Osteoblast (primary cell): ENCODE results near the gene PABPC4L. TPM values are rescaled to one million over a fixed set of nuclear protein-coding genes. Genes with fewer than 3 reads are reported as not detected.
"Not testable (repeated sequence)": the region's sequence is repeated elsewhere in the genome, so short reads cannot be mapped to it uniquely, and the experiment has no call there.

Experiments
- DNase-seq: peaks from one replicate; pipeline ENCODE4 v3.0.0; 2011; ENCODE audit warnings: low spot score, mixed read lengths; ENCODE audit not compliant: insufficient read length; ENCODE audit errors: missing footprints
- H2AFZ ChIP-seq: 2 replicates; pipeline ENCODE4 v1.6.0; 2011; ENCODE audit warnings: mild to moderate bottlenecking, low read length
- H3K27ac ChIP-seq: 2 replicates; pipeline ENCODE4 v1.5.1; 2011; ENCODE audit warnings: mild to moderate bottlenecking, low read depth, low read length, moderate library complexity
- H3K27me3 ChIP-seq: 2 replicates; pipeline ENCODE4 v1.6.0; 2012; ENCODE audit warnings: mild to moderate bottlenecking, control low read depth, inconsistent platforms, low read length, moderate library complexity; ENCODE audit not compliant: insufficient read depth
- H3K36me3 ChIP-seq: 2 replicates; pipeline ENCODE4 v1.5.1; 2011; ENCODE audit warnings: mild to moderate bottlenecking, low read length, control low read depth, moderate library complexity; ENCODE audit not compliant: insufficient read depth
- H3K4me1 ChIP-seq: 2 replicates; pipeline ENCODE4 v1.5.1; 2011; ENCODE audit warnings: mild to moderate bottlenecking, low read length, control low read depth, moderate library complexity; ENCODE audit not compliant: insufficient read depth
- H3K4me2 ChIP-seq: 2 replicates; pipeline ENCODE4 v1.6.0; 2011; ENCODE audit warnings: mild to moderate bottlenecking, low read length; ENCODE audit not compliant: insufficient read depth
- H3K4me3 ChIP-seq: fragments of 200-600 bp; sonication (generic); 3 replicates; pipeline ENCODE4 v1.5.1; 2012; ENCODE audit warnings: mild to moderate bottlenecking, low read length, inconsistent platforms; ENCODE audit not compliant: insufficient read depth
- H3K79me2 ChIP-seq: 2 replicates; pipeline ENCODE4 v1.6.0; 2012; ENCODE audit warnings: mild to moderate bottlenecking, low read length, control low read depth, inconsistent platforms; ENCODE audit not compliant: insufficient read depth
- H3K9me3 ChIP-seq: 2 replicates; pipeline ENCODE4 v1.5.1; 2011; ENCODE audit warnings: low read depth, low read length, control low read depth
- H4K20me1 ChIP-seq: 2 replicates; pipeline ENCODE4 v1.6.0; 2012; ENCODE audit warnings: mild to moderate bottlenecking, low read length, control low read depth; ENCODE audit not compliant: insufficient read depth
- total RNA-seq: library from RNA; depleted of rRNA; stranded (reverse); fragments of >200 nt; gene quantifications from 2 replicates; pipeline ENCODE4 v1.2.3, GENCODE V29; 2012
- TF ChIP-seq, protein P1 (sequence below): IDR thresholded peaks from 2 replicates; pipeline ENCODE4 v1.5.1; 2011; ENCODE audit warnings: mild to moderate bottlenecking, low read depth, low read length, moderate library complexity; ENCODE audit errors: extremely low read depth

PABPC4L gene
- total RNA-seq, 1 donor: 1.1 TPM

DNA sequence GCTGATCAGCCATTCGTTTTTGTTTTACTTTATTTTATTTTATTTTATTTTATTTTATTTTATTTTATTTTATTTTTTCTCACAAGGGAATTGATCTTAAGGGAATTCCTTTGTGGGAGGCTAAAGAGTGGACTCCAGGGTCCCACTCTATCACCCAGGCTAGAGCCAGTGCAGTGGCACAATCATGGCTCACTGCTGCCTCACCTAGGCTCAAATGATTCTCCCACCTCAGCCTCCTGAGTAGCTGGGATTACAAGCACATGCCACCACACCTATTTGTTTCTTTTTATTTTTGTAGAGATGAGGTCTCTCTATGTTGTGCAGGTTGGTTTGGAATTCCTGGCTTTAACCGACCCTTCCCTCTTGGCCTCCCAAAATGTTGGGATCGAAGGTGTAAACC lies 17.5 kb upstream of the PABPC4L start:
- Histone ChIP-seq H2AFZ (no peak overlapping the region), H3K9me3 (no peaks in the 10 kb centered on the region), H3K27ac (no peak overlapping the region), H3K27me3 (no peaks in the 10 kb centered on the region), H3K4me3 (no peak overlapping the region), H3K36me3 (no peaks in the 10 kb centered on the region), H3K79me2 (no peaks in the 10 kb centered on the region), H4K20me1 (no peaks in the 10 kb centered on the region), H3K4me1 (no peaks in the 10 kb centered on the region), H3K4me2 (no peak overlapping the region)
- DNase-seq: no peak
- TF ChIP-seq, protein P1, sequence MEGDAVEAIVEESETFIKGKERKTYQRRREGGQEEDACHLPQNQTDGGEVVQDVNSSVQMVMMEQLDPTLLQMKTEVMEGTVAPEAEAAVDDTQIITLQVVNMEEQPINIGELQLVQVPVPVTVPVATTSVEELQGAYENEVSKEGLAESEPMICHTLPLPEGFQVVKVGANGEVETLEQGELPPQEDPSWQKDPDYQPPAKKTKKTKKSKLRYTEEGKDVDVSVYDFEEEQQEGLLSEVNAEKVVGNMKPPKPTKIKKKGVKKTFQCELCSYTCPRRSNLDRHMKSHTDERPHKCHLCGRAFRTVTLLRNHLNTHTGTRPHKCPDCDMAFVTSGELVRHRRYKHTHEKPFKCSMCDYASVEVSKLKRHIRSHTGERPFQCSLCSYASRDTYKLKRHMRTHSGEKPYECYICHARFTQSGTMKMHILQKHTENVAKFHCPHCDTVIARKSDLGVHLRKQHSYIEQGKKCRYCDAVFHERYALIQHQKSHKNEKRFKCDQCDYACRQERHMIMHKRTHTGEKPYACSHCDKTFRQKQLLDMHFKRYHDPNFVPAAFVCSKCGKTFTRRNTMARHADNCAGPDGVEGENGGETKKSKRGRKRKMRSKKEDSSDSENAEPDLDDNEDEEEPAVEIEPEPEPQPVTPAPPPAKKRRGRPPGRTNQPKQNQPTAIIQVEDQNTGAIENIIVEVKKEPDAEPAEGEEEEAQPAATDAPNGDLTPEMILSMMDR: no peak

DNA sequence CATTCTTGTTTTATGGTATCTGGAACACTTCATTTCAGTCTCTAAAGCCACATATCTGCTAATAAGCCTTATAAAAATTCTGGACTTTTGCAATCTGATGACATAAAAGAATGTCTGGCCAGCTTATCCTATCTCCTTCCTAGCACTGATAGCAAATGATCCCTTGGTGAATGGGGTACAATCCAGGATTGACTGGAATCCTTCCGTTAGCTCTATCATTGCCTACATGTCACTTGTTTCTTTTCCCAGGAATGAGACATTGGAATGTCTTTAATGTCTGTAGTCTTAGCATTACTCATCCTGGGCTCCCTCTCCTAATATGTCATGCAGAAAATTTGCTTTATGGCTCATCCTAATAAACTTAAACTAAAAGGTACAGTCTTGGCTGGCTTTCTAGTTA lies 14.8 kb upstream of the PABPC4L start:
- TF ChIP-seq, protein P1: no peak
- H3K9me3 ChIP-seq: no peaks in the 10 kb centered on the region
- no peaks in the 10 kb centered on the region for H3K79me2 ChIP-seq
- no peak for DNase-seq
- no peaks in the 10 kb centered on the region for H3K36me3 ChIP-seq
- H3K4me1 ChIP-seq: no peaks in the 10 kb centered on the region
- H2AFZ ChIP-seq: no peak overlapping the region
- H4K20me1 ChIP-seq: no peaks in the 10 kb centered on the region
- H3K27ac ChIP-seq: no peak overlapping the region
- H3K4me2 ChIP-seq: no peak overlapping the region
- no peaks in the 10 kb centered on the region for H3K27me3 ChIP-seq
- H3K4me3 ChIP-seq: no peak overlapping the region

DNA sequence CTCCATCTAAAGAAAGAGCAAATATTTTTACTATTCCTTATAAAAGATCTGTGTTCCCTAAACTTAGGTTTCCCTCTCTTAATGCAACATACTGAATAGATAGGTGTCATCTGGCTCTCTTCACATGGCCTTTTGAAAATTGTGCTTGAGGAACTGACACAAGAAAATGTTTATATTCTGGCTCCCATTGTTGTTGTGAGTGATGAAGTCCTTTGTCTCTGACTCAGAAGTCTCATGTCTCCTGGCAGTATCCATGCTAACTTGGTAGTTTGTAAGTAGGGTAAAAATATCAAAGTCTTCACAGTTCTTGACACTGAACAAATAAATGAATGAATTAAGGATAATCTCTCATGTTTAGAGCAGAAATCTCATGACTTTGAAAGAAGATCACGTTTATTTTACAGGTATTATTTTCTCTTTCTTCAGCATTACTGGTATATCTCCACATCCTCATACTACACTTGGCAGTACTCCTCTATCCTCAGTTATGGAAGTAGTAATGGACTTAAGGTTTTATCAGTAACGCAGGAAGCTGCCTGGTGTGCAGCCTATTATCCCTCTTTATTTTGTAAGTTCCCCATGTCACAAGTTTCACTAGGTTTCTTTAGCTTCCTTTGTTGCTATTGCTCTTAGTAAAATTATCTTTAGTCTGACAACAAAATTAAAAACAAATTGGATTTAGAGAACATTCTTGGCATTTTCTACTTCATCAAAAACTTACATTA lies 14.2 kb upstream of the PABPC4L start:
- no peaks in the 10 kb centered on the region for H3K9me3 ChIP-seq
- no peak for DNase-seq
- no peaks in the 10 kb centered on the region for H3K79me2 ChIP-seq
- H2AFZ ChIP-seq: no peak overlapping the region
- H3K27me3 ChIP-seq: no peaks in the 10 kb centered on the region
- no peak overlapping the region for H3K4me2 ChIP-seq
- no peaks in the 10 kb centered on the region for H3K36me3 ChIP-seq
- H3K27ac ChIP-seq: no peak overlapping the region
- H4K20me1 ChIP-seq: no peaks in the 10 kb centered on the region
- H3K4me1 ChIP-seq: no peaks in the 10 kb centered on the region
- no peak overlapping the region for H3K4me3 ChIP-seq
- TF ChIP-seq, protein P1: no peak

DNA sequence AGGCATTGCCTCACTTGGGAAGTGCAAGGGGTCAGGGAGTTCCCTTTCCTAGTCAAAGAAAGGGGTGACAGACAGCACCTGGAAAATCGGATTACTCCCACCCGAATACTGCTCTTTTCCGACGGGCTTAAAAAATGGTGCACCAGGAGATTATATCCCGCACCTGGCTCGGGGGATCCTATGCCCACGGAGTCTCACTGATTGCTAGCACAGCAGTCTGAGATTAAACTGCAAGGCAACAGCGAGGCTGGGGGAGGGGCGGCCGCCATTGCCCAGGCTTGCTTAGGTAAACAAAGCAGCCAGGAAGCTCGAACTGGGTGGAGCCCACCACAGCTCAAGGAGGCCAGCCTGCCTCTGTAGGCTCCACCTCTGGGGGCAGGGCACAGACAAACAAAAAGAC lies 6.4 kb upstream of the PABPC4L start:
- H3K27me3 ChIP-seq, H3K9me3 ChIP-seq, H3K27ac ChIP-seq, H3K4me3 ChIP-seq, H2AFZ ChIP-seq, DNase-seq, H3K4me1 ChIP-seq, H3K4me2 ChIP-seq, H3K79me2 ChIP-seq, H3K36me3 ChIP-seq, H4K20me1 ChIP-seq: not testable (repeated sequence)
